OCI-LY3 (cell line): ENCODE measurements around the gene CRELD2.

ENCODE experiments used
- H2AFZ ChIP-seq: fragments of 200-600, 300-600 bp; shearing (Covaris generic); 2 replicates; pipeline ENCODE4 v1.6.0; 2014; ENCODE audit warnings: antibody characterized with exemption, low read depth, low read length
- H3K27ac ChIP-seq: fragments of 200-600, 300-600 bp; sonication (generic); 2 replicates; pipeline ENCODE4 v1.5.1; 2014; ENCODE audit warnings: mild to moderate bottlenecking, low read length, moderate library complexity, mixed read lengths
- H3K27me3 ChIP-seq: fragments of 200-600, 300-600 bp; sonication (generic); 2 replicates; pipeline ENCODE4 v1.6.1; 2014; ENCODE audit warnings: low read depth, low read length, mixed read lengths
- H3K36me3 ChIP-seq: fragments of 200-600, 300-600 bp; sonication (generic); replicated peaks from 2 replicates; pipeline ENCODE3; 2014; ENCODE audit warnings: low read depth, low read length, mixed read lengths
- H3K4me1 ChIP-seq: fragments of 300-600, 200-600 bp; sonication (generic); 2 replicates; pipeline ENCODE4 v1.6.1; 2014; ENCODE audit warnings: low read length, mixed read lengths
- H3K4me2 ChIP-seq: fragments of 200-600, 300-600 bp; sonication (generic); 2 replicates; pipeline ENCODE4 v1.6.1; 2014; ENCODE audit warnings: low read length, mixed read lengths
- H3K4me3 ChIP-seq: fragments of 300-600, 200-600 bp; sonication (generic); 2 replicates; pipeline ENCODE4 v1.5.1; 2014; ENCODE audit warnings: antibody characterized with exemption, mild to moderate bottlenecking, low read length, moderate library complexity
- H3K79me2 ChIP-seq: fragments of 300-600, 200-600 bp; shearing (Covaris generic); 2 replicates; pipeline ENCODE4 v1.6.1; 2014; ENCODE audit warnings: mild to moderate bottlenecking, low read length, mixed read lengths
- H3K9ac ChIP-seq: fragments of 300-600, 200-600 bp; shearing (Covaris generic); 2 replicates; pipeline ENCODE4 v1.6.0; 2014; ENCODE audit warnings: mild to moderate bottlenecking, low read length, moderate library complexity
- H3K9me3 ChIP-seq: fragments of 200-600, 300-600 bp; shearing (Covaris generic); 2 replicates; pipeline ENCODE4 v1.6.1; 2014; ENCODE audit warnings: low read length, mixed read lengths; ENCODE audit not compliant: insufficient read depth
- H4K20me1 ChIP-seq: fragments of 200-600, 300-600 bp; sonication (generic); 2 replicates; pipeline ENCODE4 v1.6.1; 2016; ENCODE audit warnings: low read length, mixed read lengths; ENCODE audit not compliant: insufficient read depth
- EZH2phosphoT487 ChIP-seq: fragments of 200-600 bp; shearing (Covaris generic); IDR thresholded peaks from 2 replicates; pipeline ENCODE4 v1.6.1; 2018; ENCODE audit warnings: antibody characterized with exemption, mixed run types, low read depth
- TF ChIP-seq, protein P1 (sequence below): fragments of 200-600, 300-600 bp; sonication (generic); IDR thresholded peaks from 2 replicates; pipeline ENCODE4 v1.5.1; 2014; ENCODE audit warnings: antibody characterized with exemption, low read length, low read depth

Gene CRELD2

DNA sequence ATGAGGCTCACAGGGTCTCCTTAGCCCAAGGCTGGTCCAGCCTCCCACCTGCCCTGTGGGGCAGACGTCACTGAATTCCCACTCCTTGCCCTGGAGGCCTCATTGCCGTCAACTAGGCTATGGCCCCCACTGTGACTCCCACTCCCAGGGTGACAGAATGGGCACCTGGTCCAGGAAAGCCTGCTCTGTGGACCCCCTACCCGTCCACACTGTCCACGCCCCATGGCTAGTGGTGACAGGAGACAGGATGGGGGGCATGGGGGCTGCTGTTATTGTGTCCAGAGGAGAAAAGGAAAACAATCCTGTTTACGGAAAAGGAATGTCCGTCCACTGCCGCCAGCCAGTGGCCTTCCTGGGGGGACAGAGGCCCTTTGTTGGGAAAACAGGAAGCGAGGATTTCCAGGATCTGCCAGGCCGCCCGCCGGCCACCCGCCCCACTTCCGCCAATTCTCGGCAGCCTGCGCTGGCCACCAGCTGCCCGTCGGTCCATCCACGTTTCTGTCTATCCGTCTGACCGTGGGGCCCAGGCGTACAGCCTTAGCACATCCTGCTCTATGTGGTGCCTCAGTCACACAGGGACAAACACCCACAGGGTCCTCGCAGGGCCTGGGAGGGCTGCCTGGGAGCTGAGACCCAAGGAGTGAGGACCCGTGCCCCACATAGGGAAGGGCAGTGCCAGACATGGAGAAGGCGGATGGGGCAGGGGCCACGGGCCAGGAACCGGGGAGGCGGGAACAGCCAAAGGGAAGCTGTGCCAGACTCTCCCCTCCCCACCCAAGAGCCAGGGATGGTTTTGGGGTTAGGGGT, 19.5 kb downstream of the CRELD2 start:
- no peak overlapping the region for H2AFZ ChIP-seq
- no peak overlapping the region for H3K27ac ChIP-seq
- H3K9ac ChIP-seq: no peak overlapping the region
- no peak overlapping the region for H3K4me2 ChIP-seq
- no peak overlapping the region for H3K4me3 ChIP-seq
- H3K9me3 ChIP-seq: no peaks in the 10 kb centered on the region
- TF ChIP-seq EZH2phosphoT487: no peak
- TF ChIP-seq, protein P1, sequence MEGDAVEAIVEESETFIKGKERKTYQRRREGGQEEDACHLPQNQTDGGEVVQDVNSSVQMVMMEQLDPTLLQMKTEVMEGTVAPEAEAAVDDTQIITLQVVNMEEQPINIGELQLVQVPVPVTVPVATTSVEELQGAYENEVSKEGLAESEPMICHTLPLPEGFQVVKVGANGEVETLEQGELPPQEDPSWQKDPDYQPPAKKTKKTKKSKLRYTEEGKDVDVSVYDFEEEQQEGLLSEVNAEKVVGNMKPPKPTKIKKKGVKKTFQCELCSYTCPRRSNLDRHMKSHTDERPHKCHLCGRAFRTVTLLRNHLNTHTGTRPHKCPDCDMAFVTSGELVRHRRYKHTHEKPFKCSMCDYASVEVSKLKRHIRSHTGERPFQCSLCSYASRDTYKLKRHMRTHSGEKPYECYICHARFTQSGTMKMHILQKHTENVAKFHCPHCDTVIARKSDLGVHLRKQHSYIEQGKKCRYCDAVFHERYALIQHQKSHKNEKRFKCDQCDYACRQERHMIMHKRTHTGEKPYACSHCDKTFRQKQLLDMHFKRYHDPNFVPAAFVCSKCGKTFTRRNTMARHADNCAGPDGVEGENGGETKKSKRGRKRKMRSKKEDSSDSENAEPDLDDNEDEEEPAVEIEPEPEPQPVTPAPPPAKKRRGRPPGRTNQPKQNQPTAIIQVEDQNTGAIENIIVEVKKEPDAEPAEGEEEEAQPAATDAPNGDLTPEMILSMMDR: no peak
- H4K20me1 ChIP-seq: no peaks in the 10 kb centered on the region
- H3K79me2 ChIP-seq: peaks cover 8% of the 10 kb centered on the region; the same call in 1 of the 2 replicates
- H3K36me3 ChIP-seq: peaks cover 3% of the 10 kb centered on the region
- H3K27me3 ChIP-seq: 0 out of 2 replicates have a peak, but pooled peaks cover 6% of the 10 kb centered on the region
- peaks cover 31% of the 10 kb centered on the region for H3K4me1 ChIP-seq

DNA sequence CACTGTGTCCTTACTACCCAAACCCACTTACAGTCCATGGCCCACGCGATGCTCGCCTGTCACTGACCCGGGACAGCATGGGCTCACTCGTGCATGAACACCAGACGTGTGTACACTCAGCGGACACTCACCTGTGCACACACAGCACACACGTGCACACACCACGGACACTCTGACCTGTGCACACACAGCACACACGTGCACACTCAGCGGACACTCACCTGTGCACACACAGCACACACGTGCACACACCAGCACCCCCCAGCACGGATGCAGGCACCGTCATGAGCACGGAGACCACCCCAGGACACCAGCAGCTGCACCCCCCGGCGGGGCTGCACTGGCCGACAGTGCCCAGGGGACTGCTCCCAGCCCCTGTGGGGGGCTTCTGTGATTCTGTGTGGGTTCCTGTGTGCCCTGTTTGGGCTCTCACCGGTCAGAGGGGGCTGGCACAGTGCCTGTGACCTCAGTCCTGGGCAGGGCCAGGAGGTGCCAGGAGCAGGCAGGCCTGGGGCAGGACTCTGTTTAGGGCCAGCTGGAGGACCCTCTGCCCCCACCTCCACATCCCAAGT, 20.2 kb downstream of the CRELD2 start:
- Histone ChIP-seq H3K9ac (no peak overlapping the region), H3K4me1 (peaks cover 26% of the 10 kb centered on the region), H3K4me2 (no peak overlapping the region)

DNA sequence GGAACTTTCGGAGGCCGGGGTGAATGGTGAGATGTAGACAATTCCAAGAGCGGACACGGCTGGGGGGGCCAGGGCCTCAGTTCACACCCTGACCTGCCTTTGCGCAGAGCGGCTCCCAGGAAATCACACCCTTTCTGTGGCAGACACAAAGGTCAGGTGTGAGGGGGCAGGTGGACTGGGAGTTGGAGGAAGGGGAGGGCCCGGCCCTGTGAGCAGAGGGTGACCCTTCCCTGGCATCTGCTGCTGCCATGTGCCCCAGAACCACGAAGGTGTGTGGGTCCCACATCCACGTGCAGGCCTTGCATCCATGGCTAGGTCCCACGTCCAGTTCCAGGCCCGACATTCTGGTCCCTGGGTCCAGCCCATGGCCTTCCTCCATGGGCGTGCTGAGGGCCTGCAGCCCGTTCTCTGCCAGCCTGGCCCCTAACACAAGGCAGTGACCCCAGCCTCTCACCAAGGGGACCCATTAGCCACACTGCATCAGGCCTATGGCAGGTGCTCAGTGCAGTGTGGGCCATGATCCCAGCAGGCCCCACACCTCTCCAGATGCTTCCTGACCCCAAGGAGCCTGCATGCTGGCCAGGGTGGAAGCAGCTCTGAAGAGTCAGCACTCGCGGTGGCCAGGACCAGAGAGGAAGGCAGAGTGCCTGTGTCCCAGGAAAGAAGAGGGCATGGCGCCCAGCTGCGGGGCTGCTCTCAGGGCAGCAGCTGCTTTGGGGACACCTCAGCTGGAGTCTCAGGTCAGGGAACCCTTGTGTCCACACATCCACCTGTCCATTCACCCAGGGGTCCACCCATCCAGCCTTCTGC, 23.3 kb downstream of the CRELD2 start:
- no peak overlapping the region for H2AFZ ChIP-seq
- TF ChIP-seq, protein P1: no peak
- no peak for TF ChIP-seq EZH2phosphoT487
- no peaks in the 10 kb centered on the region for H3K9me3 ChIP-seq
- H3K4me3 ChIP-seq: no peak overlapping the region
- no peaks in the 10 kb centered on the region for H4K20me1 ChIP-seq
- H3K27me3 ChIP-seq: 0 out of 2 replicates have a peak, but pooled peaks cover 6% of the 10 kb centered on the region
- H3K27ac ChIP-seq: no peak overlapping the region
- H3K9ac ChIP-seq: no peak overlapping the region
- peaks cover 34% of the 10 kb centered on the region for H3K4me1 ChIP-seq
- no peaks in the 10 kb centered on the region for H3K79me2 ChIP-seq
- H3K4me2 ChIP-seq: no peak overlapping the region
- H3K36me3 ChIP-seq: no peaks in the 10 kb centered on the region

More for the DNA sequence above, 20.2 kb downstream of the CRELD2 start:
- H3K27ac ChIP-seq: no peak overlapping the region
- no peak for TF ChIP-seq EZH2phosphoT487
- TF ChIP-seq, protein P1: no peak
- H3K79me2 ChIP-seq: peaks cover 8% of the 10 kb centered on the region; the same call in 1 of the 2 replicates
- no peaks in the 10 kb centered on the region for H3K9me3 ChIP-seq
- H4K20me1 ChIP-seq: no peaks in the 10 kb centered on the region
- no peak overlapping the region for H3K4me3 ChIP-seq
- H2AFZ ChIP-seq: no peak overlapping the region
- 0 out of 2 replicates have a peak, but pooled peaks cover 6% of the 10 kb centered on the region for H3K27me3 ChIP-seq
- H3K36me3 ChIP-seq: peaks cover 1% of the 10 kb centered on the region
